LNCaP clone FGC (cell line): ENCODE results near the gene CYP39A1.

Experiments
- DNase-seq: peaks from one replicate; pipeline ENCODE4 v3.0.0-alpha.2; 2011; ENCODE audit warnings: low read depth
- H3K4me3 ChIP-seq: 2 replicates; pipeline ENCODE4 v1.5.1; 2011; ENCODE audit warnings: mild to moderate bottlenecking, low read depth, low read length, control low read depth
- CTCF ChIP-seq: IDR thresholded peaks from 2 replicates; pipeline ENCODE4 v1.5.1; 2012; ENCODE audit warnings: mild to moderate bottlenecking; ENCODE audit not compliant: control insufficient read depth, insufficient read depth; ENCODE audit errors: extremely low read depth

The CYP39A1 gene

GRCh38 chr6:46618726-46619125, 33.9 kb downstream of the CYP39A1 start:
- no peak for TF ChIP-seq CTCF
- H3K4me3 ChIP-seq = no peak overlapping the region
- DNase-seq = no peak

GRCh38 chr6:46612645-46613044, 40.0 kb downstream of the CYP39A1 start:
- no peak for TF ChIP-seq CTCF
- H3K4me3 ChIP-seq = no peak overlapping the region
- DNase-seq = no peak

- DNase-seq = no peak
- no peak for TF ChIP-seq CTCF
- H3K4me3 ChIP-seq = no peak overlapping the region
These were observed 41.6 kb downstream of the CYP39A1 start for GRCh38 chr6:46610862-46611553.

GRCh38 chr6:46606338-46606737, 46.3 kb downstream of the CYP39A1 start:
- DNase-seq = no peak
- no peak overlapping the region for H3K4me3 ChIP-seq
- TF ChIP-seq CTCF = no peak

- TF ChIP-seq CTCF = no peak
- DNase-seq = no peak
- no peak overlapping the region for H3K4me3 ChIP-seq
These were observed 47.4 kb downstream of the CYP39A1 start for GRCh38 chr6:46605091-46605797.

GRCh38 chr6:46598215-46598614, 54.4 kb downstream of the CYP39A1 start:
- no peak for TF ChIP-seq CTCF
- no peak overlapping the region for H3K4me3 ChIP-seq
- no peak for DNase-seq
